ENCODE data around the gene CDRT15. TPM values are rescaled to one million over a fixed set of nuclear protein-coding genes. Genes with fewer than 3 reads are reported as not detected.

The CDRT15 gene
- total RNA-seq, 4 donors from 2014 or later, result not detected

- H3K36me3 ChIP-seq, result no peaks in the 10 kb centered on the region
- H3K4me3 ChIP-seq, result no peak overlapping the region
- TF ChIP-seq EP300 (IDR thresholded peaks at IDR 0.05), result no peak
- TF ChIP-seq CTCF (IDR thresholded peaks at IDR 0.05), result no peak
- no peak for TF ChIP-seq POLR2A (IDR thresholded peaks at IDR 0.05)
- H3K27me3 ChIP-seq, result no peaks in the 10 kb centered on the region
- WGBS, 2 donors, result 44 to 50% methylated on average over 4 of the region's 4 CpGs
- H3K4me1 ChIP-seq, result no peaks in the 10 kb centered on the region
- DNase-seq (ENCODE audit: low spot score in 2 of 2), result no peak
- H3K27ac ChIP-seq, result no peak overlapping the region
- H3K9me3 ChIP-seq, result no peaks in the 10 kb centered on the region
Measured at GRCh38 chr17:14228903-14229302, 7.8 kb downstream of the CDRT15 start.

- H3K27ac ChIP-seq, result no peak overlapping the region
- no peaks in the 10 kb centered on the region for H3K36me3 ChIP-seq
- H3K9me3 ChIP-seq, result no peaks in the 10 kb centered on the region
- H3K27me3 ChIP-seq, result no peaks in the 10 kb centered on the region
- no peak overlapping the region for H3K4me3 ChIP-seq
- no peak for DNase-seq (ENCODE audit: low spot score in 2 of 2)
- 97% methylated on average over 7 of the region's 7 CpGs for WGBS, 2 donors
- TF ChIP-seq CTCF (IDR thresholded peaks at IDR 0.05), result no peak
- no peak for TF ChIP-seq POLR2A (IDR thresholded peaks at IDR 0.05)
- TF ChIP-seq EP300 (IDR thresholded peaks at IDR 0.05), result no peak
- H3K4me1 ChIP-seq, result no peaks in the 10 kb centered on the region
Measured at GRCh38 chr17:14227052-14227451, 9.6 kb downstream of the CDRT15 start.

- no peak for DNase-seq (ENCODE audit: low spot score in 2 of 2)
- no peak overlapping the region for H3K27ac ChIP-seq
- TF ChIP-seq EP300 (IDR thresholded peaks at IDR 0.05), result no peak
- no peak for TF ChIP-seq POLR2A (IDR thresholded peaks at IDR 0.05)
- no peak for TF ChIP-seq CTCF (IDR thresholded peaks at IDR 0.05)
- H3K27me3 ChIP-seq, result no peaks in the 10 kb centered on the region
- H3K4me3 ChIP-seq, result no peak overlapping the region
- H3K9me3 ChIP-seq, result no peaks in the 10 kb centered on the region
- H3K36me3 ChIP-seq, result no peaks in the 10 kb centered on the region
- no peaks in the 10 kb centered on the region for H3K4me1 ChIP-seq
- WGBS, 2 donors, result 76 to 83% methylated on average over 10 of the region's 10 CpGs
Measured at GRCh38 chr17:14225254-14225980, 11.2 kb downstream of the CDRT15 start.

GRCh38 chr17:14222611-14223010 lies 14.1 kb downstream of the CDRT15 start:
- Histone ChIP-seq H3K27me3 (no peaks in the 10 kb centered on the region), H3K36me3 (no peaks in the 10 kb centered on the region), H3K9me3 (no peaks in the 10 kb centered on the region), H3K27ac (no peak overlapping the region), H3K4me3 (no peak overlapping the region), H3K4me1 (no peaks in the 10 kb centered on the region)
- DNase-seq (ENCODE audit: low spot score in 2 of 2), result no peak
- no peak for TF ChIP-seq EP300 (IDR thresholded peaks at IDR 0.05)
- TF ChIP-seq POLR2A (IDR thresholded peaks at IDR 0.05), result no peak
- no peak for TF ChIP-seq CTCF (IDR thresholded peaks at IDR 0.05)
- 87 to 93% methylated on average over 4 of the region's 4 CpGs for WGBS, 2 donors

GRCh38 chr17:14214271-14214670 lies 22.4 kb downstream of the CDRT15 start:
- Histone ChIP-seq H3K4me1 (no peaks in the 10 kb centered on the region), H3K4me3 (no peak overlapping the region), H3K36me3 (peaks cover 0 to 29% (median 0%) of the 10 kb centered on the region in 3 donors), H3K27me3 (no peaks in the 10 kb centered on the region), H3K27ac (no peak overlapping the region), H3K9me3 (no peaks in the 10 kb centered on the region)
- DNase-seq (ENCODE audit: low spot score in 2 of 2), result no peak
- 75 to 93% methylated on average over 2 of the region's 2 CpGs for WGBS, 2 donors
- TF ChIP-seq EP300 (IDR thresholded peaks at IDR 0.05) (no peak), POLR2A (IDR thresholded peaks at IDR 0.05) (no peak), CTCF (IDR thresholded peaks at IDR 0.05) (no peak)

Measured in tibial nerve (tissue), 4 donors.